AG10803 (cell line): ENCODE measurements around the gene FOXO3.

Experiments used
- DNase-seq: peaks from one replicate; pipeline ENCODE4 v3.0.0; 2010; ENCODE audit warnings: low read depth
- H3K4me3 ChIP-seq: 2 replicates; pipeline ENCODE4 v1.5.1; 2011; ENCODE audit warnings: mild to moderate bottlenecking, low read length, control low read depth
- TF ChIP-seq, protein P1 (sequence below): conservative IDR thresholded peaks from 2 replicates; pipeline ENCODE4 v1.5.1; 2011; ENCODE audit warnings: mild to moderate bottlenecking, low read length, control low read depth, inconsistent platforms

The FOXO3 gene

DNA sequence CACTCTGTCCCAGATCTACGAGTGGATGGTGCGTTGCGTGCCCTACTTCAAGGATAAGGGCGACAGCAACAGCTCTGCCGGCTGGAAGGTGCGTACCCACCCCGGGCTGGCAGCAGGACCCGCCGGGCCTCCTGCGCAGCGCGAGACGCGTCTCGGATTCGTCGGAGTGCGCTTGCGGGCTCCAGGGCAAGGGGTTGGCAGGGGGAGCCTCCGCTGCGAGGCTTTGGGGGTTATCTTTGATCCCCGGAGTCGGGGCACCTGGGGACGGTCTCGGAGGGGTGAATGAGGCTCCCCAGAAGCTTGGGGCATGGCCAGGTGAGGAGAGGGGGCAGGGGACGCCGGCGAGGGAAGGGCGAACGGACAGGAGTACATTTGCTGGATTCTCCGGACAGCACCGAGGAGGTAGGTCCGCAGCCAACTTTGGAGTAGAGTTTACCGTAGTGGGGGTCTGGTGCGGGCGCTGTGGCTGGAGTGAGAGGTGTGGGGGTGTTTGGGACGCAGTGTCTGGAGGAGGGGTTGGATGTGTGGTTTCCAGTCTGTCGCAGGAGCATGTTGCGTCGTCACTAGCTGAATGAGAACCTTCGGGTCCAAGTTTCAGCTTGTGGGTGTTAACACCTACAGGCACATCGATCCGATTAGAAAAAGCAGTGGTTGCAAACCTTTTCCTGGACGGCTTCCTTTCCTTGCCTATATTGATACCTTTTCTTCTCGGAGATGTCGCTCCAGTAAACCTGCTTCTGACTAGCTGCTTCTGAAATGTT, 1.2 kb downstream of the FOXO3 start:
- peak overlapping the region; percentile 89 for H3K4me3 ChIP-seq
- TF ChIP-seq, protein P1, sequence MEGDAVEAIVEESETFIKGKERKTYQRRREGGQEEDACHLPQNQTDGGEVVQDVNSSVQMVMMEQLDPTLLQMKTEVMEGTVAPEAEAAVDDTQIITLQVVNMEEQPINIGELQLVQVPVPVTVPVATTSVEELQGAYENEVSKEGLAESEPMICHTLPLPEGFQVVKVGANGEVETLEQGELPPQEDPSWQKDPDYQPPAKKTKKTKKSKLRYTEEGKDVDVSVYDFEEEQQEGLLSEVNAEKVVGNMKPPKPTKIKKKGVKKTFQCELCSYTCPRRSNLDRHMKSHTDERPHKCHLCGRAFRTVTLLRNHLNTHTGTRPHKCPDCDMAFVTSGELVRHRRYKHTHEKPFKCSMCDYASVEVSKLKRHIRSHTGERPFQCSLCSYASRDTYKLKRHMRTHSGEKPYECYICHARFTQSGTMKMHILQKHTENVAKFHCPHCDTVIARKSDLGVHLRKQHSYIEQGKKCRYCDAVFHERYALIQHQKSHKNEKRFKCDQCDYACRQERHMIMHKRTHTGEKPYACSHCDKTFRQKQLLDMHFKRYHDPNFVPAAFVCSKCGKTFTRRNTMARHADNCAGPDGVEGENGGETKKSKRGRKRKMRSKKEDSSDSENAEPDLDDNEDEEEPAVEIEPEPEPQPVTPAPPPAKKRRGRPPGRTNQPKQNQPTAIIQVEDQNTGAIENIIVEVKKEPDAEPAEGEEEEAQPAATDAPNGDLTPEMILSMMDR = no peak
- DNase-seq = no peak

DNA sequence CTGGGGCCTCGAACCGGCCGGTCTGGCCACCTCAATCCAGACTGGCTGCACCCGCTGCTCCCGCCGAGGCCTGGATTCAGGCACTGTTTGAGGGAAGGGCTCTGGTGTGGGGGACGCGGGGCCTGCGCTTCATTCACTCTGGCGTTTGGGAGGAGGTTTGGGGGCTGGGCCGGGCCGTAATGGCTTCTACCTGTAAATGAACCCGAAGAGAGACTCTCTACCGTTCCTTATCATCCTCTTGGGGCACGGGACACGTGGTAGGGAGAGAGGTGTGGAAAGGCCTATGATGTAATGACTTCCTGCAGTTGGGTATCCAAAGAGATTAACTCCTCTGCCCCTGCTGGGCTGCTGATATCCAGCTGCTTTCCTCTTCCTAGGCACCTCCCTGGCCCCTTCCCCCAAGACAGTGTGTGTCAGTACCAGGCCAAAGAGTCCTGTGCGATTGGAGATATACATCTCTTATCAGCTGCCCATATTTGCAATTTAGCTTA, 1.8 kb downstream of the FOXO3 start:
- peak overlapping the region; percentile 89 for H3K4me3 ChIP-seq
- TF ChIP-seq, protein P1 = peak; percentile 20; the same call in 1 of the 2 replicates
- peak; percentile 67 for DNase-seq

DNA sequence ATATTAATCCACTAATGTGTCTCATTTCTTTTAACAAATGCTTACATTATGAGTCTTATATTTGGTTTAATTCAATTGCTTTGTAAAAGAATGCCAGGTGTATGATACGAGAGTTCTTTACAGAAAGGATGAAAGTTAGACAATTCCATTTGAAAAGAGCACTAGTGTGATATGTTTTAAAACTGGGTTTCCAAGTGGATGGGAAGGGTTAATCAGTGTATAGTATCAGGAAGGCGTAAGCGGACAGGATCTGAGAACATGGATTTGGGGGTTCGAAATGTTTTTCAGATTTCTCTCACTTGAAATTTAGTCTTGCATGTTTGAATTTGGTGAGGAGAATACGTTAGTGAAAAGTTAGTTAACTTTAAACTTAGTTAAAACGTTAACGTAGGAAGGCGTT, 2.6 kb downstream of the FOXO3 start:
- peak overlapping the region; percentile 89 for H3K4me3 ChIP-seq
- TF ChIP-seq, protein P1 = no peak
- no peak for DNase-seq

DNA sequence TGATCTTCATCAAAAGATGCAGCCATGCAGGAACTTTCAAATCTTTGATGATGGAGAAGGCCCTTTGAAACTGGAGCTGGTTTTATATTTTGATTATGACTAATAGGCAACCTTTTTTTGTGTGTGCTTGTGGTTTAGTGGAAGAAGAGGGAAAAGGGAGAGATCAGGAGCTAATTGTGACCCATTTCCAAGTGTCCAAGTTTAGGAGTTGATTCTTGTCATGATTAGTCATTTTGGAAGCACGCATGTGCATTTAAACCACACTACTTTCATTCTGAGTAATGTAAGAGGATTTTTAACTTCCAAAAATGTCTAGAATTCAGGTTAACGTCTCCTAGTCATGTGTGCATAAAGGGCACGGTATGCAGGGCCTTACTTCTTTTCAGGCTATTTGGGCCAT, 3.5 kb downstream of the FOXO3 start:
- no peak overlapping the region for H3K4me3 ChIP-seq
- peak; percentile 98 for DNase-seq

DNA sequence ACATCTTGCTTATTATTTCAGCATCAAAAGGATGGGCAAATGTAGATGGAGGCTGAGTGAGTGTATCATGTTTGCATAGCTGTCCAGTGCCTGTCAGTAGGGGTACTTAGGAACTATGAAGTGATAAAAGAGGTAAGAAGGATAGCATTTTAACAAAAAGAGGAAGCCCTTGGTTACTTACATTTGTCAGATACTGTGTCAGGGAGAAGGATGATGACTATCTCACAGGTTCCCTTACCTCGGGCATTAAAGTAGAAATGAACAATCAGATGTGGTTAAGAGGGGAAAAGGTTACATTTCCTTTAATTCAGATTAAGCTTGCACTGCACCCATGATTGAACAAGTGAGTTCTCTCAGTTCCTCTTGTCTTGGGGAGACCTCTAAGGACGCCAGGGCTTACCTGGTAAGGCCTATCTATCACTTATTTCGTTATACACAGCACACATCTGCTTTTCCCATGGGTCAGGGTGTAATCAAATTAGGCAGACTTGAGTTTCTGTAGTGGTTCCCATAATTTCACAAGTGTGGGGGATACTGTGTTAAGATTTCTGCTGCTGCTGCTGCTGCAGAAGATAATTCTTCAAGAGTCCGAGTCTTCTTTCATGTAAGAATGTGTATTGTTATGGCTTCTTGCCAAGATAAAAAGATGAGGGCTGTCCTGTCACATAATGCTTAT, 4.5 kb downstream of the FOXO3 start:
- peak overlapping the region; percentile 11 for H3K4me3 ChIP-seq
- DNase-seq = no peak
- TF ChIP-seq, protein P1 = no peak

More for the DNA sequence above, 3.5 kb downstream of the FOXO3 start:
- TF ChIP-seq, protein P1 = no peak

DNA sequence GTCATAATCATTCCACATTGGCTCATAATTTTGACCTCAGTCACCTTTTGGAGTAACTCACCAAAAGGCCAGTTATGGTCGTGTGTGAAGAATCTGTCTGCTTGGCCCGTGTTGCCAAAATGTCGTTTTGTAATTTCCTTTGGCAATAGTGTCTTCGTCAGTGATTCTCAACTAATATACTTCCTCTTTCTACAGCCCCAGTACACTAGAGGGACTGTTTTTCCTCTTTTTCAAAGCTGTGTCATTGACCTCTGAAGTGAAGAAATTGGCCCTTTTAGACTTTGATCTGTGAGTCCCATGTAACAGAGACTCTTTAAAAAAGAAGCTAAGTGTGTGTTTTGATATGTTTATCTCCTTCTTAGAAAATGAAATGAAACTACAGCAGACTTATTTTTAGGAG, 5.2 kb downstream of the FOXO3 start:
- H3K4me3 ChIP-seq = no peak overlapping the region
- peak; percentile 94 for DNase-seq

More for the DNA sequence above, 5.2 kb downstream of the FOXO3 start:
- TF ChIP-seq, protein P1 = peak; percentile 54
